GM08714 (cell line): ENCODE data around the gene SCGN.

Experiments
- H3K4me3 ChIP-seq: fragments of 200-500 bp; sonication (Bioruptor generic); 2 replicates; pipeline ENCODE4 v1.5.1; 2014; ENCODE audit warnings: mild to moderate bottlenecking, low read length, inconsistent platforms
- ZNF274 ChIP-seq: IDR thresholded peaks from 2 replicates; pipeline ENCODE4 v1.6.1; 2012; ENCODE audit warnings: mild to moderate bottlenecking, low read depth, low read length

Gene SCGN

DNA sequence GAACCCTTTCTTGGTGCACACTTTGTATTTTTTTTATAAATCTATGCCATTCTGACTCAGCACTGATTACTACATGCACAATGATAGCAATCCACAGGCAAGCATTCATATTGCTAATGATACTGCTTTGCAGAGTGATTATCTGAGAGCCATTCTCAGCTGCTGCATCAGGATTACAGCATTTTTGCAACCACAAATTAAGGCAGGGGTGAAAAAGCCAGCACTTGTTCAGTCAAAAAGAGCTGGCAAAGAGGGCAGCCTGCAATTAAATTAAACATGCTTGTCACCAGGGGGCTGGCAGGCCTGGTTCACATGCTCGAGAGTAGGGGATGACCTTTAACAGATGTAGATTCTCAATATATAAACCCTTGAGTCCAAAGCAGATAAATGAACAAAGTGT is 61.8 kb downstream of the SCGN start:
- TF ChIP-seq ZNF274: no peak
- H3K4me3 ChIP-seq: no peak overlapping the region

DNA sequence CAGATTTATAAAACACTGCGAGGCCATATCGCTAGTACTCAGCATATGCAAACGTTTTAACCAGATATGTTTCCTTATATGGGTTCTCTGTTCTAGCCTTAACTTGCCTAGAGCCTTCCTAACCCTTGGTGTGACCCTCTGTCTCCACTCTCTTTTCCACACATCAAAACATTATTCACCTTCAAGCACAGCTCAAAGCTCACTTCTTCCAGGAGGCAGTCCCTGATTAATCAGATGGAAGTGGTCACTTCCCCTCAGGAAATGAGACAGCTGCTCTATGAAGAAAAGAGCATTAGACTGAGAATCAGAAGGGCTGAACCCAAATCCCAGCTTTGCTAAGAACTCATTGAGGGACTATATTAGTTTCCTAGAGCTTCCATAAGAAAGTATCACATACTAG is 62.8 kb downstream of the SCGN start:
- TF ChIP-seq ZNF274: no peak
- H3K4me3 ChIP-seq: no peak overlapping the region

DNA sequence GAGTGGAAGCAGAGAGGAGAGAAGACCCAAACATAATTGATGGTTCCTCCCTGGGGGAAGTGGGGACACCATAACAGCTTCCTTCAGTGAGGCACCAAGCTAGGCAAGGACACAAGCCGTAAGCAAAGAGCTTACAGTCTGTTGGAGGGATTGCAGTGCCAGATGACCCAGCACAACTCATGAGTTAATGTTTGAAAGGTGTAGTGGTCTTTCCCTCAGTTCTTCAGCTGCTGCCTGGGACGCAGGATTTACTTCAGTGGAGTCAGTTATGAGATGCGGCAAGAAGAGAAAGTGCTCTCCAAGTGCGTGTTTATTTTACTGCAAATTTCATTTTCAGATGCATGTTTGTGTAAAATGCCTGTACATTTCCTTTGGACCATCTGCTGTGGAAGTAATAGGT is 63.8 kb downstream of the SCGN start:
- no peak overlapping the region for H3K4me3 ChIP-seq
- no peak for TF ChIP-seq ZNF274

DNA sequence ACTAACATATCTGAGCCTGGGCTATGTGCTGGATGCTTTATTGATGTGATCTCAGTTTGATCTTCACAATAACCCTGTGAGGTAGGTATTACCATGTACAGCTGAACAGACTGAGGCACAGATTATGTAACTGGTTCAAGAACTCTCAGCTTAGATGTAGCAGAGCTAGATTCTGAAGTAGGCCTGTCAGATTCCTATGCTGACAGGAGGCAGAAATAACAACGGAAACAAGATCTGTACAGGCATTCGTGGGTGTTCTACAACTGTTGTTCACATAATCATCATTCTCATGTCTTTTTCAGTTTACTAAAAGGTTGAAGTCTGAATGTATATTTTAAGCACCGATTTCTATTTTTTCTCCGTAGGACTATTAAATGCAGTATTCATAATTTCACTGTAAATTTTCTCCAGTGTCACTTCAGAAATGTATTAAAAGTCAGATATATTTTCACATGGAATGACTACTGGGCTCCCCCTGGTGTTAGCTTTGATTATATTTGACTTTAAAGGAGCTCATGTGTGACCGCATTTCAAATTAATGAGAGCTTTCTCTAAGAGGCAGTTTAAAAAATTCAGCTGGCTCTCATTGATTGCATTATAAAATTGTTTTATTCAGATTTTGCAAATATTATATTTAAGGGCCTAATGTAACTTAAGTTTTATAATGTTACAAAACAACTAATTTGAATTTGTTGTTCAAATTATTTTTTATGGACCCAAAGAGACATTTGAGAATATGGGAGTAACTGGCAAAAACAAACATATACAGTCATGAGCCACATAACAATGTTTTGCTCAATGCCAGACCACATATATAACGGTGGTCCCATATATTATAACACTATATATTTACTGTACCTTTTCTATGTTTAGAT is 66.1 kb downstream of the SCGN start:
- TF ChIP-seq ZNF274: no peak

DNA sequence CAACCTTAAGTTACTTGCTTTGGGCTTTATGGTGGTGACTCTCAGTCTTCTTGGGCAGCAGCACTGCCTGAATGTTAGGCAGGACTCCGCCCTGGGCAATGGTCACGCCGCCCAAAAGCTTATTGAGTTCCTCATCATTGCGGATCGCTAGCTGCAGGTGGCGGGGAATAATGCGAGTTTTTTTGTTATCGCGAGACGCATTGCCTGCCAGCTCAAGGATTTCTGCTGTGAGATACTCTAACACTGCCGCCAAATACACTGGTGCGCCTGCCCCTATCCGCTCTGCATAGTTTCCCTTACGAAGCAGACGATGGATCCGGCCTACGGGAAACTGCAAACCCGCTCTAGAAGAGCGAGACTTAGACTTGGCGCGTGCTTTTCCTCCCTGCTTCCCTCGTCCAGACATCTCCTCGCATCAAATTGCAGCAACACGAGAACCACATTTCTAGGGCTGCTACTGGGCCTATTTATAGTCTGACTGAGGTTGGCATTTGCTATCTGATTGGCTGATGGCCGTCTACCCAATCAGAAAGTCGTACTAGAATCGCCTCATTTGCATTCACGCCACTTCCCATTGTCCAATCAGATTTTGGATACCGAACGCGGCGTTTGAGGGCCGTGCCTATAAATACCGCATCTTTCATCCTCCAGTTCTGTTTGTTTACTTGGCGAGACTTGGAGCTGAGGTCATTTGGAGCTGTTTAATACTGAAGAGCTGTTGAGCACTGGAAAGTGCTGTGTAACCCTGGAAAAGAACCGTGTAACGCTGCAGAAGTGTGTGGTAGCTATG is 74.3 kb downstream of the SCGN start:
- TF ChIP-seq ZNF274: no peak

More for the DNA sequence above, 66.1 kb downstream of the SCGN start:
- H3K4me3 ChIP-seq: no peak overlapping the region

DNA sequence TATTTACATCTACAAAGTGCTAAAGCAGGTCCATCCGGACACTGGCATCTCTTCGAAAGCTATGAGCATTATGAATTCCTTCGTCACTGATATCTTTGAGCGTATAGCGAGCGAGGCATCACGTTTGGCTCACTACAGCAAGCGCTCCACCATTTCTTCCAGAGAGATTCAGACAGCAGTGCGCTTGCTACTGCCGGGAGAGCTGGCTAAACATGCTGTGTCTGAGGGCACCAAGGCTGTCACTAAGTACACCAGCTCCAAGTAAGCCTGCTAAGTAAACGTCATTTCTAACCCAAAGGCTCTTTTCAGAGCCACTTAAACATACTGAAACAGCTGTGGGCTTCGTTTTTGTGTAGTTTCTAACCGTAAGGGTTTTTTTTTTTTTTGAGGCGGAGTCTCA is 75.0 kb downstream of the SCGN start:
- no peak overlapping the region for H3K4me3 ChIP-seq
- TF ChIP-seq ZNF274: no peak

More for the DNA sequence above, 74.3 kb downstream of the SCGN start:
- H3K4me3 ChIP-seq: no peak overlapping the region

DNA sequence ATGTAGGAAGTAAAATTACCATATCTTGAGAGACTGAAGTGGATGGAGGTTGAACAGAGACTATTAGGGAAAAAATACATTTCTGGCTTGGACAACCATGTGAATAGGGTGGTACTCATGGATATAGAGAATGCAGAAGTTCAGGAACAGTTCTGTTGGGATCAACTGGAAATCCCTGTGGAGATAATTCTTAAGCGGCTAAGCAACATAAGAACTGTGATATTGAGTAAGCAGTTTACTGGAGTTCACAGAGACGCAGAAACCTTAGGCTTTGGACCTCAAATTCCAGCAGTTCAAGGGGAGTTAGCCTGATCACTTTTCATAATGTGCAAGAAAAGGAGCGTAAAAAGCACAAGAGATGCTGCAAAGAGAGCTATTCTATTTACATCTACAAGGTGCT is 78.9 kb downstream of the SCGN start:
- no peak overlapping the region for H3K4me3 ChIP-seq
- TF ChIP-seq ZNF274: no peak

DNA sequence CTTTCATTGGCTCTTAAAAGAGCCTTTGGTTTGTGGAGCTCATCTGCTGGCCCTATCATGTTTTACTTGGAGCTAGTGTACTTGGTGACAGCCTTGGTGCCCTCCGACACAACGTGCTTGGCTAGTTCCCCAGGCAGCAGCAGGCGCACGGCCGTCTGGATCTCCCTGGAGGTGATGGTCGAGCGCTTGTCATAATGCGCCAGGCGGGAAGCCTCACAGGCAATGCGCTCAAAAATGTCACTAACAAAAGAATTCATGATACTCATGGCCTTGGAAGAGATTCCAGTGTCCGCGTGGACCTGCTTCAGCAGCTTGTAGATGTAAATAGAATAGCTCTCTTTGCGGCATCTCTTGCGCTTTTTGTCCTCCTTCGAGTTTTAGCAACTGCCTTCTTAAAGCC is 79.7 kb downstream of the SCGN start:
- TF ChIP-seq ZNF274: no peak
- no peak overlapping the region for H3K4me3 ChIP-seq

DNA sequence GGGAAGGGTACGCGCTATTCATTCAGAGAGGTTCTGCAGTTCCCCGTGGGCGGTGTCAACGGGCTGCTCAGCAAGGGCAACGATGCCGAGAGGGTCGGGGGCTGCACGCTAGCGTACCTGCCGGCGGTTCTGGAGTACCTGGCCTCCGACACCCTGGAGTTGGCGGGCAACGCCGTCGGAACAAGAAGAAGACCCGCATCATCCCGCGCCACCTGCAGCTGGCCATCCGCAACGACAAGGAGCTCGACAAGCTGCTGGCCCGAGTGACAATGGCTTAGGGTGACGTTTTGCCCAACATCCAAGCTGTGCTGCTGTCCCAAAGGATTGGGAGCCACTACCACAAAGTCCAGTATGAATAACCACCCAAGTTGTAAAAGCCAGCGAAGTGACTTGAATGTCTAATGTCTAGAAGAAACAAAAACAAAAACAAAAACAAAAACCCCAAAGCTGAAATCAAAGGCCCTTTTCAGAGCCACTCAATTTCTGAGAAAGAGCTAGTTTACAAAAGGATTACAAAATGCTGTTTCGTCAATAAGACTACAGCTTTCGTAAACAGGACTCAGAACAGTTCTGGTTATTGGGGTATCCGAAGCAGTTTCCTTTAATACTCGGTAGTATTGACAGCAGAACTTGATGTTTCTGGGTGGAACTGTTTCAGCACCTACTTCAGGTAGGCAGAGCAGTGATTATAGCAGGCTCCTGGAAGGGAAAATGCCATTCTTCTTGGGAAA is 80.6 kb downstream of the SCGN start:
- no peak for TF ChIP-seq ZNF274
- H3K4me3 ChIP-seq: no peak overlapping the region

DNA sequence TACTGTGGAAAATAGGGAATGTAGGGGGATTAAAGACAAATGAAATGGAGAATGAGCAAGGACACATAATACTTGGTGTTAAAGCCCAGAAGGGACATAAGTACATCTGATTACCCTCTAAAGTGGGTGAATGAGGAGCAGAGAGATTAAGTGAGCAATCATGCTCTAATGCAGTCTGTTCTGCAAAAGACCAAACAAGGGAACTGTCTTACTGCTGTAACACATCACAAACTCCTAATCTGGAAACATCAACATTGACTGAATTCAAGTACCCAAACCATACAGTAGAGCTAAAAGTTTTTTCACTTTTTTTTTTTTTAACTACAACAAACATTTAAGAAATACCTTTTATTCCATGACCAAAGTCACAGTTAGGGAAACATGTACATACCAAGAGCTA is 83.2 kb downstream of the SCGN start:
- TF ChIP-seq ZNF274: no peak

DNA sequence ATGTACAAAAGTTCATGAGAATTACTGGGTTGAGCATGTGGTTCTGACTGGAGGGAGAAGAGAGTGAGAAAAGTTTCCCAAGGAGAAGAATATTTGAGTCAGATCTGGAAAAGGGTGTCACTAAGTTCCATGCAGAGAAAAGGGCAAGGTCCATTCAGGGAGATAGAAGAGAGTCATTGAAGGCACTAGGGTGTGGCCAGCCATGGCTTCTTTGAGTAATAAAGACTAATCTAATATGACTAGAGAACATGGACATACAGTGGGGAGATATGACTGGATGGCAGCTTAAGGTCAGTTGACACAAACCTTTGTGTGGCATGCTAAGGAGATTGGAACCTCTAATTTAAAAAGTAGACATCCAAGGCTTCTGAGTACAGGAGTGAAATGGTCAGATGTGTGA is 91.9 kb downstream of the SCGN start:
- no peak for TF ChIP-seq ZNF274
- no peak overlapping the region for H3K4me3 ChIP-seq

More for the DNA sequence above, 83.2 kb downstream of the SCGN start:
- no peak overlapping the region for H3K4me3 ChIP-seq

DNA sequence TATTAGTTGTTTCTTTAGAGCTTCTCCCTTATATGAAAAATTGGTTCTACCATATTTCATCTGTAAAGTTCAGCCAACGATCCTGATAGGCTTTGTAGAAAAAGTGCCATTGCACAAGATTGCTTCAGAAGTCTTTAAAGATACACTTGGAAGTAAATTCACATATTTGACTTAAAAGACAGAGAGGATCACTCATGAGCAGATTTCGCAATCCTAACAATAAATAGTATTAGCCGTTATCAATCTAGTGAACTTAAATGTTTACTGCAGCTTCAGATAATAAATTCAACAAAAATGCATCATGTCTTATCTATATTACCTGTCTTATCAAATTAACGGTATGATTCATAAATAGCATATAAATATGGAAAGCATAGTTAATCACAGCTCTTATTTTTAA is 93.8 kb downstream of the SCGN start:
- TF ChIP-seq ZNF274: no peak
- no peak overlapping the region for H3K4me3 ChIP-seq

DNA sequence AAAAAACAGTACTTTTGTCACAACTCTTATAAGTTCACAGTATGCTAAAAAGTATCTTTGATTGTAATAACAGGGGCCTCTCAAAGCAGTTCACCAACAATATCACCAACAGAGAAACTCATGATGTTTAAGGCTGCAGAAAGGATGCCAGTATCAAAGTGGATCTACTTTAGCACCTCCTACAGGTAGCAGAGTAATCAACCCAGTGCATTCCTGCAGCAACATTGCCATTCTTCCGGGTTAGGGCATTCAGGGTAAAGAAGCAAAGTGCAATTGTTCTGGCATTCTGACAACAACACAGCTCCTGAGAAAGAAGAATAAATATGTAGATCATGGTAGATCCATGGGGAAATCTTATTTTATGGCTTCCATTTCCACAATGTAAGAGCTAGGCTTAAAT is 95.0 kb downstream of the SCGN start:
- no peak for TF ChIP-seq ZNF274
- H3K4me3 ChIP-seq: no peak overlapping the region

DNA sequence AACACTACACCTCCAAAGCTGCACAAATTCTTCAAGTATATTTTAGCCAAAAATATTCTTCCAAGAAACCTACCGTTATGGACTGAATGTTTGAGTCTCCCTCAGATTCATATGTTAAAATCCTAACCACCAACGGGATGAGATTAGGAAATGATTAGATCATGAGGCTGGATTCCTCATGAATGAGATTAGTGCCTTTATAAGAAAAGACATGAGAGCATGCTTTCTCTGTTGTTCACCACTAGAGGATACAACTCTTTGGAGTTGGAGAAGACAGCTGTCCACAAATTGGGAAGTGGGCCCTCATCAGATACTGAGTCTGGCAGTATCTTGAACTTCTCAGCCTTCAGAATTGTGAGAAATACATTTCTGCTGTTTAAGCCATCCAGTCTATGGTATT is 95.5 kb downstream of the SCGN start:
- no peak overlapping the region for H3K4me3 ChIP-seq

More for the DNA sequence above, 95.5 kb downstream of the SCGN start:
- TF ChIP-seq ZNF274: no peak
